IPS-NIHi11 (cell line): Measurements from ENCODE around the gene MCF2L.
"Not testable (repeated sequence)": the region's sequence is repeated elsewhere in the genome, so short reads cannot be mapped to it uniquely, and the experiment has no call there.

ENCODE experiments used
- DNase-seq: peaks from one replicate; pipeline ENCODE4 v3.0.0; 2012; ENCODE audit warnings: mixed read lengths, low spot score

The MCF2L gene

GRCh38 chr13:113065406-113066141, 96.6 kb downstream of the MCF2L start:
- no peak for DNase-seq

DNA sequence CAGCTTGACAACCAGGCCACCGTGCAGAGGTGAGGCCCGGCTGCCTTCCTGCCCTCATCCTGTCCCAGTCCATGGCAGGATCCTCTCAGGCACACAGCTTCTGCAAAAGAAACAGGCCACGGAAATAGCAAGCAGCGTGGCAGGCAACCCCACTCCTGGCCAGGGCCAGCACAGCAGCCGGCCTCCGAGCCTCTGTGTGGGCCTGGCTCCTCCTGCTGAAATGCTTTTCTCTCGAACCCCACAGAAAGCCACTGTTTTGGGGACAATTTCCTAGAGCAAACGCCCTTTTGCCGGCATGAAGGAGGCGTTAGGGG, 97.1 kb downstream of the MCF2L start:
- DNase-seq: no peak

GRCh38 chr13:113066746-113067145, 97.7 kb downstream of the MCF2L start:
- DNase-seq: no peak

DNA sequence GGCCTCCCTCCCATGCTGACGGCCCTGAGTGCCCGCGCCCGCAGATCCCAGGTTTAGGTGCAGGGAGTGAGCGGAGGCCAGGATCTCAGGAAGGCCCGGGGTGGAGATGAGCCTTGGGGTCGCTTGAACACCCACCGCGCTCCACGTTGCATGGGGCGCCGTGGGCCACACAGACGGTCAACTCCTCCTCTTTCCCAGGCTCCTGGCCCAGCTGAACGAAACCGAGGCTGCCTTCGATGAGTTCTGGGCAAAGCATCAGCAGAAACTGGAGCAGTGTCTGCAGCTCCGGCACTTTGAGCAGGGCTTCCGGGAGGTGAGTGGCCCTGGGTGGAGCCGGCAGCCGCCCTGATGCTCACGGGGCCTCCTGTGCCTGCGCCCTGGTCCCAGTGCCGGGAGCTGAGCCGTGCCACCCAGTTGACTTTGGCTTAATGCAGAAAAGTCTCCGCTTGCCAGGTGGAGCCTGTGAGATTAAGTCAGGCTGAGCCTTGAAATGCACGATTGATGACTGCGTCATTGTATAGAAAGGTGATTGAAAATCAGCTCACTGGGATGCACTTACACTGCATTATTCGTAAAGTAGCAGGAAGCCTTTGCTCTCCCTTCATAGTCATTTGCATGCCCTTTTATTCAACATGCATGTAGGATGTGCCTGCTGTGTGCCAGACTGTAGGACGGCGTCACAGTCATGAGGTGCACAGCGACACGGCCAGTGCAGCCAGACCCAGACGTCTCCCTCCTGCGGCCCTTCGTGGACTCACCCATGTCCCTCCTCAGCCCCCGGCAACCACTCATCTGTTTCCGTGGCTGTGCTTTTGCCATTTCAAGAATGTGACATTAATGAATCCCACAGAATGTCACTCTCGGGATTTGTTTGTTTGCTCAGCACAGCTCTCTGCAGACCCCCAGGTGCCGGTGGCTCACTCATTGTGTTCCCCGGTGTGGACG, 101.1 kb downstream of the MCF2L start:
- DNase-seq: no peak

DNA sequence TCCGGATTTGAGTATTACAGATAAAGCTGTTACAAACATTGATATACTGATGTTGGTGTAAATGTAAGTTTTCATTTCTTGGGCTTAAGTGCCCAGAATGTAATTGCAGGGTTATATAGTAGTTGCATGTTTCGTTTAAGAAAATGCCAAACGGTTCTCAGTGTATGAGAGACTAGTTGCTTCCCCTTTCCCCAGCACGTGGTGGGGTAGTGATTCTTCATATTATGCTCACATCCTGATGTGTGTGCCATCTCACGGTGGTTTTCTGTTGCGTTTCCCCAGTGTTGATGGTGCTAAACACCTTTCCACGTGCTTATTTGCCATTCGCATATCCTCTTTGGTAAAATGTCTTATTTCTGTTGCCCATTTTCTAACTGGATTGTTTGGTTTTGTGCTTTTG, 101.8 kb downstream of the MCF2L start:
- no peak for DNase-seq

GRCh38 chr13:113072376-113072775, 103.4 kb downstream of the MCF2L start:
- DNase-seq: no peak

- no peak for DNase-seq
Observed at GRCh38 chr13:113073942-113074341, 104.9 kb downstream of the MCF2L start.

GRCh38 chr13:113074401-113074800, 105.4 kb downstream of the MCF2L start:
- DNase-seq: no peak

DNA sequence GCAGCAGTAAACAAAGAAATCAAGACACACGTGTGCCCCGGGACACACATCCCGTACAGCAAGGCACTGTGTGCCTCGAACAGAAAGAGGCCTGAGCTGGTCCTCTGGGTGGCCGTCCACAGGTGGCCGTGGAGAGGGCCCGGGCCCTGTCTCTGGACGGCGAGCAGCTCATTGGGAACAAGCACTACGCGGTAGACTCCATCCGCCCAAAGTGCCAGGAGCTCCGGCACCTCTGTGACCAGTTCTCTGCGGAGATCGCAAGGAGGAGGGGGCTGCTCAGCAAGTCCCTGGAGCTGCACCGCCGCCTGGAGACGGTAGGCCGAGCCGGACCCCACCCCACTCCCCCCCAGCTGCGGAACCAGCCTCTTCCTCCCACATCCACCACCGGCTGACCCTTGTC, 105.9 kb downstream of the MCF2L start:
- DNase-seq: no peak

- no peak for DNase-seq
Observed at GRCh38 chr13:113075711-113076110, 106.7 kb downstream of the MCF2L start.

DNA sequence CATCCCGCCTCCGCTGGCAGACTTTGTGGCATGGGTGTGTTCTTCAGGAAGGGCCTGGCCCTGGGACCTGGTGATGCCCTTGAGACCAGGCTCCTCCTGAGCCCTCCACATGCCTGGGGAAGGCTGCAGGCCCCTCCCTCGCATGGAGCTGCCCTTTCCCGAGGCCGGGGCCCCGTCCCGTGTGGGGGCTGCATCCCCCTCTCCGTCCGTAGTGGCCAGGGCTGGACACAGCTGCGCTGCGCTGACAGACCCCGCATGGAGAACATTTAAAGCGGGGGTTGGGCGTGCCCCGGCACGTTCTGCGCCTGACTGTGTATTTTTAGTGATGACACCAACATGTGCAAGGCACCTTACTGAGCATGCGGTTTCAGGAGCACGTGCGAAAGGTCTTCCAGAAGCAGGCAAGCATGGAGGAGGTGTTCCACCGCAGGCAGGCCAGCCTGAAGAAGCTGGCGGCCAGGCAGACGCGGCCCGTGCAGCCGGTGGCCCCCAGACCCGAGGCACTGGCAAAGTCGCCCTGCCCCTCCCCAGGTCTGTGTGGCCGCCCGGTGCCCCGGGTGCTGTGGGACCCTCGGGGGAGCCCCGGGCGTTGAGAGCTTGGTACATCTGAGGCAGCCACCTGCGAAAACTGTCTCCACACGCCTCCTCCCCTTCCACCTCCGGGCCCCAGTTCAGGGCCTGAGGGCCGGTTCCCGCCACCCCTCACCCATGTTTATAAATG, 107.8 kb downstream of the MCF2L start:
- no peak for DNase-seq

- DNase-seq: no peak
Observed at GRCh38 chr13:113077566-113077952, 108.5 kb downstream of the MCF2L start.

DNA sequence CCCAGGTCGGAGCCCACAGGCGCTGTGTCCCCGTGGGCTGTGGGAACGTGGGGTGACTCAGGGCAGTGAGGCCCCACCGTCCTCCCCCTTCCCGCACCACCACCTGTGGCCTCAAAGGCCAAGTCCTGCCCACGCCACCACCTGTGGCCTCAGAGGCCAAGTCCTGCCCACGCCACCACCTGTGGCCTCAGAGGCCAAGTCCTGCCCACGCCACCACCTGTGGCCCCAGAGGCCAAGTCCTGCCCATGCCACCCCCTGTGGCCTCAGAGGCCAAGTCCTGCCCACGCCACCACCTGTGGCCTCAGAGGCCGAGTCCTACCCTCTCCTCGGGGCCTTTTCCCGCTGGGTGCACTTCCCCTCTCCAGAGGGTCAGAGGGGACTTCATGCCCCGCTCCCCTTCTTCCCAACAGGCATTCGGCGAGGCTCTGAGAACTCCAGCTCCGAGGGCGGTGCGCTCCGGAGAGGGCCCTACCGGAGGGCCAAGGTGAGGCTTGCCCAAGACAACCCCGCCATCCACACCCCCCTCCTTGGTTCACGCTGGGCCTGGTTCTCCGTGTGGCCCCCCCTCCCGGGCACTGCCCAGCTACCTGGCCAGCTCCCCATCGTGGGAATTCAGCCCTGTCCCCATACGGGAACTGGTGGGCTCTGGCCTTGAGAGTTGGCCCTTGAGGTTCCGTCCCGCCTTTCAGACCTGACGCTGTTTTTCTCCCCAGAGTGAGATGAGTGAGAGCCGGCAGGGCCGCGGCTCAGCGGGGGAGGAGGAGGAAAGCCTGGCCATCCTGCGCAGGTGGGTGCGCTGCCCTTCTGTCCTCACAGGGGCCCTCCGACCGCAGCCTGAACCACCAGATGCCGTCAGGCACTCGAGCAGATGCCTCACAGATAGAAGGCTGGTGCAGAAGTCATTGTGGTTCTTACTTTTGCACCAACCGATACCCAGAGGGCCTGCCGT, 109.2 kb downstream of the MCF2L start:
- DNase-seq: no peak

- DNase-seq: no peak
Observed at GRCh38 chr13:113078902-113079780, 110.1 kb downstream of the MCF2L start.

DNA sequence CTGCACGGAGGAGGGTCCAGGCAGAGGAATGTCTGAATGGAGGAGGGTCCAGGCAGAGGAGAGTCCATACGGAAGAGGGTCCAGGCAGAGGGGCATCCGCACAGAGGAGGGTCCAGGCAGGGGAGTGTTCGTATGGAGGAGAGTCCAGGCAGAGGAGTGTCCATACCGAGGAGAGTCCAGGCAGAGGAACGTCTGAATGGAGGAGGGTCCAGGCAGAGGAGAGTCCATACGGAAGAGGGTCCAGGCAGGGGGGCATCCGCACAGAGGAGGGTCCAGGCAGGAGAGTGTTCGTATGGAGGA, 110.7 kb downstream of the MCF2L start:
- not testable (repeated sequence) for DNase-seq

DNA sequence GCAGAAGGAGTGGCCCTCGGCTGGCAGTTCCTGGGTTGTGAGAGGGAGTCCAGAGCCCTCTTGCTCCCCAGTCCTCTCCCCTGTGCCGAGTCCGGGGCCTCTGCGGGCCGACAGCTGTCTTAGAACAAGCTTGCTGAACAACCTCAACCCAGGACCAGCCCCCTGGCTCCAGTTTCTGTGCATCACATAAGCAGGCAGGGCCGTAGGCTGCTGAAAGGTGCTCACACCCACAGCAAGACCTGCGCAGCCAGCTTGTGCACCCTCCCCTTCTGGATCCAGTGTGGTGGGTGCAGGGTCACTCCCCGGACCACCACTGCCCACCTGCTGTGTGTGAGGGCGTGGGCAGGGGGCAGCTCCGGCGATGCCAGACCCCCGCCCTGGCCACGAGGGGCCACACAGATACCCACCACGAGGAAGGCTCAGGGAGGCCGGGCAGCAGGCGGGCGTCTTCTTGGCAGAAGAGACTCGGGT, 111.4 kb downstream of the MCF2L start:
- no peak for DNase-seq

- no peak for DNase-seq
Observed at GRCh38 chr13:113080901-113081521, 112.0 kb downstream of the MCF2L start.

DNA sequence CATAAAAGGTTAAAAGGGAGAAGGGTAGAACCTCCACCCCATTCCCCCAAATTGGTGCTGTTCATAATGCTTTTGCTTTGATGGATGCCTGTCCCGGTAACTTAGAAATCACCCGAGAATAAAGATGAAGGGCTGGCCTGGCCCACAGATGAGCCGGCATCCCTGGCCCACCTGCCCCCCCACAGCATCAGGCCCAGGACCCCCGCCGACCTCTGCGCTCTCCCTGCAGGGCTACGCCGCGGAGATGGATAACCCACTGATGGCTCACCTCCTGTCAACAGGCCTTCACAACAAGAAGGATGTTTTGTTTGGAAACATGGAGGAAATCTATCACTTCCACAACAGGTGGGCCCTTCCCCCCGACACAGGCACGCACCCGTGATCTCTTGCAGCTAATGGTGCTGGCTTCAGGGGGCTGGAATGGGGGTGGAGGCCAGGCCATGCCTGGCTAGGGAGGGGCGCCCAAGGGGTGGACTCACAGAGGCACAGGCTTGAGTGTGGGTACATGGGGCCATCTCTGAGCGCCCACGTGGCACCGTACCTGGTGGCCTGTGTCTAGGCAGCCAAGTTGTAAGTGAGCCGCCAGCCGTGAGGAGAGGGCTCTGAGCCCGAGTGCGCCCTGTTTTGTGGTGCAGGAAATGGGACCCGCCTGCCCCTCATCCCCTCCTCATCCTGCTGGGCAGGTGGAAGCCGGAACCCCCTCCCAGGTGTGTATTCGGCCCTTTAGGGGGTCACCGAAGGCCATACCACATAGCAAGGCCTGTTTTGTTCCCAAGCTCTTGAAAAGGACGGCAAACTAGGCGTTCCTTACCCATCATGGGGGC, 113.4 kb downstream of the MCF2L start:
- DNase-seq: no peak

GRCh38 chr13:113083022-113083373, 114.0 kb downstream of the MCF2L start:
- DNase-seq: no peak
